ENCODE measurements around the gene BRCC3.

BRCC3 gene

GRCh38 chrX:155056877-155057792 lies 14.2 kb upstream of the BRCC3 start:
- no peak overlapping the region for H3K4me3 ChIP-seq (replicated peaks in 1 of 2; ENCODE audit: low read depth in 2 of 2, low read length in 2 of 2)
- DNase-seq (ENCODE audit: low read depth in 2 of 2) = peak; percentile 81 to 85
- TF ChIP-seq CTCF (IDR thresholded peaks at IDR 0.05; ENCODE audit: low read depth, low read length) = peak; percentile 66

- peak in 1 of 2 donors; percentile 16 for DNase-seq (ENCODE audit: low read depth in 2 of 2)
- no peak for TF ChIP-seq CTCF (IDR thresholded peaks at IDR 0.05; ENCODE audit: low read depth, low read length)
- no peak overlapping the region for H3K4me3 ChIP-seq (replicated peaks in 1 of 2; ENCODE audit: low read depth in 2 of 2, low read length in 2 of 2)
These were observed 9.5 kb upstream of the BRCC3 start for GRCh38 chrX:155061760-155062159.

GRCh38 chrX:155065035-155065734 lies 6.1 kb upstream of the BRCC3 start:
- no peak for TF ChIP-seq CTCF (IDR thresholded peaks at IDR 0.05; ENCODE audit: low read depth, low read length)
- DNase-seq (ENCODE audit: low read depth in 2 of 2) = peak; percentile 62 to 71
- no peak overlapping the region for H3K4me3 ChIP-seq (replicated peaks in 1 of 2; ENCODE audit: low read depth in 2 of 2, low read length in 2 of 2)

- peak; percentile 51 to 66 for DNase-seq (ENCODE audit: low read depth in 2 of 2)
- no peak for TF ChIP-seq CTCF (IDR thresholded peaks at IDR 0.05; ENCODE audit: low read depth, low read length)
- H3K4me3 ChIP-seq (replicated peaks in 1 of 2; ENCODE audit: low read depth in 2 of 2, low read length in 2 of 2) = no peak overlapping the region
These were observed 3.1 kb upstream of the BRCC3 start for GRCh38 chrX:155068165-155068564.

- TF ChIP-seq CTCF (IDR thresholded peaks at IDR 0.05; ENCODE audit: low read depth, low read length) = no peak
- H3K4me3 ChIP-seq (replicated peaks in 1 of 2; ENCODE audit: low read depth in 2 of 2, low read length in 2 of 2) = peak overlapping the region; percentile 58 to 59
- no peak for DNase-seq (ENCODE audit: low read depth in 2 of 2)
These were observed 1.9 kb upstream of the BRCC3 start for GRCh38 chrX:155069414-155069813.

GRCh38 chrX:155070038-155070437 lies 1.3 kb upstream of the BRCC3 start:
- TF ChIP-seq CTCF (IDR thresholded peaks at IDR 0.05; ENCODE audit: low read depth, low read length) = no peak
- no peak for DNase-seq (ENCODE audit: low read depth in 2 of 2)
- H3K4me3 ChIP-seq (replicated peaks in 1 of 2; ENCODE audit: low read depth in 2 of 2, low read length in 2 of 2) = peak overlapping the region; percentile 58 to 59

All from cardiac fibroblast (primary cell).